Peyer's patch (tissue), 4 donors: ENCODE data around the gene IL17REL.

Source experiments
- POLR2A ChIP-seq, 2 donors: fragments of 450-650 bp; IDR thresholded peaks; one replicate each; pipeline ENCODE4 v1.5.1; 2017; ENCODE audit warnings: antibody characterized with exemption in 2 of 2, mild to moderate bottlenecking in 2 of 2, moderate library complexity in 2 of 2
- TF ChIP-seq, protein P1 (sequence below), 6 experiments: fragments of 450-650 bp in 4 of 6; fragments of 200-600 bp in 2 of 6; sonication (generic) in 1 of 6; IDR thresholded peaks; one replicate each; pipeline ENCODE4 v1.5.1; 2017 to 2019; ENCODE audit warnings: antibody characterized with exemption in 6 of 6, mild to moderate bottlenecking in 3 of 6, moderate library complexity in 1 of 6

DNA sequence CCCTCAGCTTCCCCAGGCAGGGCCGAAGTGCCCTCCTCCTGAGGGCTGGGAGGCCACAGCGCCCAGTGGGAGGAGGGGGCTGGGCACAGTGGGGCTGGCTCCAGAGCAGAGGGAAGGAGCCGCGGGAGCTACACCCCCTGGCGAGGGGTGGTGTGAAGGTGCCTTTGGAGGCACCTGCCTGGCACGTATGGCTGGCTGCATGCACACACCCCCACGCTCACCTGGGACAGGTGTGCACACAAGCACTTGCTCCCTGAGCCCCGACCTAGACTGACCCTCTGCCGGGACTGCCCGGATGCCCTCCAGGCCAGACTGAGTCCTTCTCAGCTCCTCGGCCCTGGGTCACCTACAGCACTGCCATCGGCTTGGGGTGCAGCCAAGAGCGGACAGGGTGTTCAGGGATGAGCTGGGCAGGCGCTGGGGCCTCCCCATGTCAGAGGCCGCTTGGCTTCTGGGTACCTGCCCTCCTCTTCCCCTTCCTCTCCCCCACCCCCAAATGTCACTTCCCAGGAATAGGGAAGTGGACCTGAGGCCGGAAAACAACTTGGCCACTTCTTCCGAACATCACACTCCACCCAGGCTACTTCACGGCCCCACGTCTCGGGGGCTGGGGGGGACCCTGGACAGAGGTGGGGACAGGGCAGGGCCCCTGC lies 59.4 kb downstream of the IL17REL start:
- TF ChIP-seq, protein P1, sequence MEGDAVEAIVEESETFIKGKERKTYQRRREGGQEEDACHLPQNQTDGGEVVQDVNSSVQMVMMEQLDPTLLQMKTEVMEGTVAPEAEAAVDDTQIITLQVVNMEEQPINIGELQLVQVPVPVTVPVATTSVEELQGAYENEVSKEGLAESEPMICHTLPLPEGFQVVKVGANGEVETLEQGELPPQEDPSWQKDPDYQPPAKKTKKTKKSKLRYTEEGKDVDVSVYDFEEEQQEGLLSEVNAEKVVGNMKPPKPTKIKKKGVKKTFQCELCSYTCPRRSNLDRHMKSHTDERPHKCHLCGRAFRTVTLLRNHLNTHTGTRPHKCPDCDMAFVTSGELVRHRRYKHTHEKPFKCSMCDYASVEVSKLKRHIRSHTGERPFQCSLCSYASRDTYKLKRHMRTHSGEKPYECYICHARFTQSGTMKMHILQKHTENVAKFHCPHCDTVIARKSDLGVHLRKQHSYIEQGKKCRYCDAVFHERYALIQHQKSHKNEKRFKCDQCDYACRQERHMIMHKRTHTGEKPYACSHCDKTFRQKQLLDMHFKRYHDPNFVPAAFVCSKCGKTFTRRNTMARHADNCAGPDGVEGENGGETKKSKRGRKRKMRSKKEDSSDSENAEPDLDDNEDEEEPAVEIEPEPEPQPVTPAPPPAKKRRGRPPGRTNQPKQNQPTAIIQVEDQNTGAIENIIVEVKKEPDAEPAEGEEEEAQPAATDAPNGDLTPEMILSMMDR (IDR thresholded peaks at IDR 0.05): no peak
- TF ChIP-seq POLR2A (IDR thresholded peaks at IDR 0.05): no peak
